Measurements from ENCODE around the gene CLDN8.

The CLDN8 gene

GRCh38 chr21:30216041-30216723, at the start of gene CLDN8:
TSS of gene CLDN8 (minus strand) at chr21:30216097. CDS start at chr21:30215925, 172 bp downstream.
- DNase-seq: no peak

- no peak for DNase-seq
Observed at GRCh38 chr21:30257773-30258172, 41.9 kb upstream of the CLDN8 start.

- no peak for DNase-seq
Observed at GRCh38 chr21:30256100-30256499, 40.2 kb upstream of the CLDN8 start.

- no peak for DNase-seq
Observed at GRCh38 chr21:30255679-30256078, 39.8 kb upstream of the CLDN8 start.

- DNase-seq: no peak
Observed at GRCh38 chr21:30251781-30252180, 35.9 kb upstream of the CLDN8 start.

- no peak for DNase-seq
Observed at GRCh38 chr21:30249936-30250335, 34.0 kb upstream of the CLDN8 start.

- DNase-seq: no peak
Observed at GRCh38 chr21:30248844-30249243, 32.9 kb upstream of the CLDN8 start.

- no peak for DNase-seq
Observed at GRCh38 chr21:30245061-30245460, 29.2 kb upstream of the CLDN8 start.

- DNase-seq: no peak
Observed at GRCh38 chr21:30243691-30244090, 27.8 kb upstream of the CLDN8 start.

- DNase-seq: no peak
Observed at GRCh38 chr21:30240661-30241060, 24.8 kb upstream of the CLDN8 start.

- DNase-seq: no peak
Observed at GRCh38 chr21:30238168-30238567, 22.3 kb upstream of the CLDN8 start.

GRCh38 chr21:30234643-30235042, 18.7 kb upstream of the CLDN8 start:
- DNase-seq: no peak

GRCh38 chr21:30234050-30234449, 18.2 kb upstream of the CLDN8 start:
- DNase-seq: no peak

- DNase-seq: no peak
Observed at GRCh38 chr21:30233228-30234020, 17.5 kb upstream of the CLDN8 start.

- DNase-seq: no peak
Observed at GRCh38 chr21:30232011-30232410, 16.1 kb upstream of the CLDN8 start.

GRCh38 chr21:30227633-30228404, 11.9 kb upstream of the CLDN8 start:
- DNase-seq: no peak

- no peak for DNase-seq
Observed at GRCh38 chr21:30227128-30227527, 11.2 kb upstream of the CLDN8 start.

- DNase-seq: no peak
Observed at GRCh38 chr21:30223596-30223995, 7.7 kb upstream of the CLDN8 start.

GRCh38 chr21:30222724-30223123, 6.8 kb upstream of the CLDN8 start:
- DNase-seq: no peak

- DNase-seq: no peak
Observed at GRCh38 chr21:30211071-30211470, 4.8 kb downstream of the CLDN8 start.

GRCh38 chr21:30209601-30210000, 6.3 kb downstream of the CLDN8 start:
- DNase-seq: no peak

- DNase-seq: no peak
Observed at GRCh38 chr21:30207252-30207579, 8.7 kb downstream of the CLDN8 start.

- DNase-seq: no peak
Observed at GRCh38 chr21:30206551-30207251, 9.2 kb downstream of the CLDN8 start.

Measured in NCI-H1930 (cell line).